ENCODE data around the gene GJC2.
A peak's percentile ranks its signal among the peaks of the same experiment; 100 is the strongest.
"Not testable (repeated sequence)": the region's sequence is repeated elsewhere in the genome, so short reads cannot be mapped to it uniquely, and the experiment has no call there.

The GJC2 gene

DNA sequence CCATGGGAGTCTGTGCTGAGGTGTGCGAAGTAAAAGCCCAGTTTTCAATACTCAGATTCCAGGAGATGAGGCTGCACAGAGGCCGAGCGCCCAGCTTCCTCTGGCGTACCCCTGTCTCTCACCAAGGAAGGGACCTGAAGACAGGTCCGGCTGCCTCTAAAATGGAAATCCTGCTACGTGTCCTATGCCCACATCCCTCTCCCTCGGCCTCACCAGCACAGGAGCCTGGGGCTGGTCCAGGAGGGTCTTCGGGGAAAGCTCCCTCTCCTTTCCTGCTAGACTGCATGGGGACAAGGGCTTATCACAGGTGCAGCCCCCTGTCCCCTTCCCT lies 41.0 kb upstream of the GJC2 start:
- TF ChIP-seq CTCF (IDR thresholded peaks at IDR 0.05; ENCODE audit: borderline replicate concordance, control extremely low read depth, extremely low read depth, insufficient read depth, missing control alignments), result no peak
- in situ Hi-C loops (cut with MboI; ENCODE audit: low sequenced_read_pairs, unreplicated experiment), result no loop called here

GRCh38 chr1:228109073-228109961 lies 40.4 kb upstream of the GJC2 start, which contains the start of gene MRPL55:
Gene MRPL55, minus strand, starts transcription at chr1:228109299. Its CDS starts 1,039 bp downstream, at chr1:228108260.
- peak; percentile 98 for DNase-seq (ENCODE audit: low spot score)
- TF ChIP-seq CTCF (IDR thresholded peaks at IDR 0.05; ENCODE audit: borderline replicate concordance, control extremely low read depth, extremely low read depth, insufficient read depth, missing control alignments), result no peak
- in situ Hi-C loops (cut with MboI; ENCODE audit: low sequenced_read_pairs, unreplicated experiment), result no loop called here

More for the DNA sequence above, 41.0 kb upstream of the GJC2 start:
- no peak for DNase-seq (ENCODE audit: low spot score)

DNA sequence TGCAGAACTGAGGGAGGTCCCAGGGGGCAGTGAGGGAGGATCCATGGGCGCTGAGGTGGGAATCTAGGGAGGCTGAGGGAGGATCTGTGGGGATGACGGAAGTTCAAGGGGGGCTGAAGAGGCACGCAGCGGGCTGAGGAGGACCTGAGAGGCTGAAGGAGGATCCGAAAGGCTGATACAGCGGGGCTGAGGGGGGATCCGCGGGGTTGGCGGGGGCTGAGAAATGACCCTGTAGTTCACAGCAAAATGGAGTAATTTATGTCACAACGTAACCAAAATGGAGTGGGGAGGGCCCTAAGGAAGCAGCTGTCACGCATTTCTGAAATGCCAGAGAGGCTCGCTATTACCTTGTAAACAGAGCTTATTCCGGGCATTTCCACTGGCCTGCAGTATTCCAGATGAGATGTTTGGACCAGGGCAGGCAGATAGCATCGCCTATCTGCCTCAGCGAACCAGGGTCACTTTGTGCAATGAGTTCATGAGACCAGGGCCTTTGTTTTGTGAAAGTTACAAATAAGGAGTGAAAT lies 39.7 kb upstream of the GJC2 start:
- DNase-seq (ENCODE audit: low spot score), result peak; percentile 20
- TF ChIP-seq CTCF (IDR thresholded peaks at IDR 0.05; ENCODE audit: borderline replicate concordance, control extremely low read depth, extremely low read depth, insufficient read depth, missing control alignments), result no peak
- in situ Hi-C loops (cut with MboI; ENCODE audit: low sequenced_read_pairs, unreplicated experiment), result no loop called here

GRCh38 chr1:228110556-228110955 lies 39.2 kb upstream of the GJC2 start:
- no peak for DNase-seq (ENCODE audit: low spot score)
- no peak for TF ChIP-seq CTCF (IDR thresholded peaks at IDR 0.05; ENCODE audit: borderline replicate concordance, control extremely low read depth, extremely low read depth, insufficient read depth, missing control alignments)
- in situ Hi-C loops (cut with MboI; ENCODE audit: low sequenced_read_pairs, unreplicated experiment), result no loop called here

DNA sequence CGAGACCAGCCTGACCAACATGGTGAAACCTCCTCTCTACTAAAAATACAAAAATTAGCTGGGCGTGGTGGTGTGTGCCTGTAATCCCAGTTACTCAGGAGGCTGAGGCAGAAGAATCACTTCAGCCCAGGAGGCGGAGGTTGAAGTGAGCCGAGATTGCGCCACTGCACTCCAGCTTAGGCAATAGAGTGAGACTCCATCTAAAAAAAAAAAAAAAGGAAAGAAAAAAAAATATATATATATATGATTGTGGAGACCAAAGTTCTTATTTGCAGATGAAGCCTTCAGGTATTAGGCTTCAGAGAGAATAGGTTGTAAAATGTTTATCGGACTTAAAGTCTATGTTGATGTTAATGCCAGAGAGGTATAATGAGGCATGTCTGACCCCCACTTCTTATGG lies 38.4 kb upstream of the GJC2 start:
- in situ Hi-C loops (cut with MboI; ENCODE audit: low sequenced_read_pairs, unreplicated experiment); DNase-seq (ENCODE audit: low spot score): not testable (repeated sequence)

DNA sequence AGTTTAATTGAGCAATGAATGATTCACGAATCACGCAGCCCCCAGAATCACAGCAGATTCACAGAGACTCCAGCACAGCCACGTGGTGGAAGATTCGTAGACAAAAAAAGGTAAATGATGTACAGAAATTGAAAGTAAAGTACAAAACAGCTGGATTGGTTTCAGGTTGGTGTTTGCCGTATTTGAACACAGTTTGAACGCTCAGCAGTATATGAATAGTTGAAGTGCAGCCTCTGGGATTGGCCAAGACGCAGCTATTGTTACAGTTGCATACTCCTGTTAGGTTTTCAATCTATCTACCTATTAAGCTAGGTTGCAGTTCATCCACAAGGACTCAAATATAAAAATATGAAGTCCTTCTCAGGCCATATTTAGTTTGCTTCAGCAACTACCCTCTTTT lies 37.6 kb upstream of the GJC2 start:
- no peak for TF ChIP-seq CTCF (IDR thresholded peaks at IDR 0.05; ENCODE audit: borderline replicate concordance, control extremely low read depth, extremely low read depth, insufficient read depth, missing control alignments)
- no peak for DNase-seq (ENCODE audit: low spot score)
- in situ Hi-C loops (cut with MboI; ENCODE audit: low sequenced_read_pairs, unreplicated experiment), result no loop called here

GRCh38 chr1:228112617-228113016 lies 37.1 kb upstream of the GJC2 start:
- no peak for DNase-seq (ENCODE audit: low spot score)
- in situ Hi-C loops (cut with MboI; ENCODE audit: low sequenced_read_pairs, unreplicated experiment), result no loop called here
- TF ChIP-seq CTCF (IDR thresholded peaks at IDR 0.05; ENCODE audit: borderline replicate concordance, control extremely low read depth, extremely low read depth, insufficient read depth, missing control alignments), result no peak

Data from GM13976 (cell line).